HG03354 (cell line): Measurements from ENCODE around the gene IREB2.
"Not testable (repeated sequence)": the region's sequence is repeated elsewhere in the genome, so short reads cannot be mapped to it uniquely, and the experiment has no call there.

Source experiments
- ATAC-seq: cut with Tn5 transposase; IDR thresholded peaks from one replicate; pipeline ENCODE4 v1.9.1; 2021; ENCODE audit warnings: mild to moderate bottlenecking; ENCODE audit not compliant: unreplicated experiment, poor library complexity, severe bottlenecking

Gene IREB2

DNA sequence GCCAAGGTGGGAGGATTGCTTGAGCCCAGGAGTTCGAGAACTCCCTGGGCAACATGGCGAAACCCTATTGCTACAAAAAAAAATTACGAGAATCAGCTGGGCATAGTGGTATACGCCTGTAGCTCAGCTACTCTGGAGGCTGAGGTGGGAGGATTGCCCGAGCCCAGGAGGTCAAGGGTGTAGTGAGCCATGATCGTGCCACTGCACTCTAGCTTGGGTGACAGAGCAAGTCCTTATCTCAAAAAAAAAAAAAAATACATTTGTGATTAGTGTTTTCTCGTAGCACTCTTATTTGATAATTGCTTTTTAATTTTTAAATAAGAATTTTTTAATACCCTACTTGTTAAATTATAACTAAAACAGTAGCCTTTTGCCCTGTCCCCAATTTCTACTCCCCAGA lies 18.4 kb downstream of the IREB2 start:
- no peak for ATAC-seq

GRCh38 chr15:78457101-78457500 lies 19.1 kb downstream of the IREB2 start:
- ATAC-seq, result no peak

DNA sequence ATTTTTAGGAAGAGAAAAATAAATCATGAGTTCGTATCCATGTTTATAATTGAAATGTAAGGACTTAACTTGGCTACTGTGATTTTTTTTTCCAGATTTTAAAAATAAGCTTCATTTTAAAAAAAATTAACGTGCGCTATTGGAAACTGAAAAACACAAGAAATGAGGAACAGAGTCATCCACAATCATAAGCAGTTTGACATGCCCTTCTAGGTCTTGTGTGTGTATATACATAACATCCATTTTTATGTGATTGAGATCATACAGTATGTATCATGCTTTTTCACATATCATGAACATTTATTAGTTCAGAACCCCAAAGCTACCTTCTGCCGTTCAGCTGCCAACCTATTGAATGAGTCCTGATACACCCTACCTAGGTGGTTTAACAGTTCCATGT lies 22.7 kb downstream of the IREB2 start:
- no peak for ATAC-seq

GRCh38 chr15:78461171-78461888 lies 23.3 kb downstream of the IREB2 start:
- no peak for ATAC-seq

GRCh38 chr15:78469031-78469430 lies 31.0 kb downstream of the IREB2 start:
- ATAC-seq, result no peak

DNA sequence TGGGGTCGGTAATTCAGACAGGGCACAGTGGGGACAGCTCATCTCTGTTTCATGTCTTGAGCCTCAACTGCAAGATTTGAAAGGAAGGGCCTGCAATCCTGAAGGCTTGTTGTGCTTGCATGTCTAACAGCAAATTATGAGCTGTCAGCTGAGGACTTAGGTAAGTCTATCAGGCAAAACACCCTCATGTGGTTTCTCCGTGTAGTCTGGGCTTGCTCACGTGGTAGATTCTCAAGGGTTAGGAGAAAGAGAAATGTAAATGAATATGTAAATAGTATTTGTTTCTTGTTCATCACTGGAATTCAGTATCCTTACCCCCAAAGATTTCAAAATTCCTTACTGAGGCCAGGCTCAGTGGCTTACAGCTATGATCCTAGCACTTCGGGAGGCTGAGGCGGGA lies 39.3 kb downstream of the IREB2 start:
- ATAC-seq, result no peak

GRCh38 chr15:78479650-78480049 lies 41.6 kb downstream of the IREB2 start:
- ATAC-seq, result no peak

- no peak for ATAC-seq
These were observed 43.9 kb downstream of the IREB2 start for GRCh38 chr15:78481917-78482316.

DNA sequence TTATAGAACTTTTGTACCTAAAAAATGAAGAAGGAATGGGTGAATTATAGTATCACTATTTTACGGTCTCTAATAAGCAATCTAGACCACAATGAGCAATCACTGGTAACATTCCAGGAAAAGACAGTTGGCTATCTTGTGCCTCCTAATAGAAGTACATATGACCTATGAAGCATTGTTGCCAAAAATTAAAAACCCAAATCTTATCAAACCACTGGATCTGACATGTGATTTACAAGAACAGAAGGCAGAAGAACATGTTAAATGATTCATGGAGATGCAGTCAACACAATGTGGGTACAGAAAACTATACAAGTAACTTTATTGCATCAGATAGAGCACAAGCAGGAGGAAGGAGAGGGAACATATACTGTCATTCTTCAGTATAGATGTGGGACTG lies 54.9 kb downstream of the IREB2 start:
- no peak for ATAC-seq

GRCh38 chr15:78501857-78502256 lies 63.8 kb downstream of the IREB2 start:
- ATAC-seq, result no peak

GRCh38 chr15:78502641-78503040 lies 64.6 kb downstream of the IREB2 start:
- no peak for ATAC-seq

DNA sequence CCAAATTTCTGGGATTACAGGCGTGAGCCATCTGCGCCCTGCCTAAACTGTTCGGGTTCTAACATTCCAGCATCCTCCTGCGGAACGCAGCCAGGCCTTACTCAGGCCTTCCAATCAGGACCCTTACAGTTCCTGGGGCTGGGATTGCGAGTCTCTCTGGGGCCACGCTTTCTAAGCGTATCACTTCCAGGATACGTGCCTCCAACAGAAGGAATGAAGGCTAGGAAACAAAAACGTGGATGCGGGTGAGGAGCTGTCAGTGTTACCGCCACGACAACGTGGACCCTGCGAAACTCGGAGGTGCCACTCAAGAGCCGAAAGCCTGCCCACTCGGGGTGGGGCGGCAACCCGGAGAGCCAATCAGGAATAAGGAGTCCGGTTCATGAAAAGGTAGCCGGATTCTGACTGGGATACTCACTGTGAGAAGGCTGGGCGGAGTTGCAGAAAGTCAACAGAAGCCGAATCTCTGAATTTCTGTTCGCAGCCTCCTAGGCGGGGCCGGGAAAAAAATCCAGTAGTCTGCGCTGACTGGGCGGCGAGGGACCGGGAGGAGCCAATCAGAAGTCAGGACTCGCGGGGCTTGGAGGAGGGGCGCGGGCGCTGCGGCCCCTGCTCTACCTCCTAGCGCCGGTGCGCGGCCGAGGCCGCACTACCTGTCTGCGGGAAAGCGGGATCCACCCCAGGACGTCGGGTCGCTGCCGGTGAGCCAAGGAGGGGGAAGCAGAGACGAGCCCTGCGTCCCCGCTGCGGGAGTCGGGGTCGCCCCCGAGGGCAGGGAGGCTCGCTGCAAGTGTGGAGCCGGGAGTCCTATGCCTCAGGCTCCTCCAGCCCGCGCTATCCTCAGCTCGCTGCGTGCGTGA lies 69.2 kb downstream of the IREB2 start, which contains the start of gene HYKK:
HYKK (plus strand) TSS at position 607 of the 860 bp plus-strand sequence. CDS start 5,512 bp downstream, outside the sequence.
- peak; percentile 84 for ATAC-seq

GRCh38 chr15:78507831-78508160 lies 69.8 kb downstream of the IREB2 start:
- ATAC-seq, result peak; percentile 31

GRCh38 chr15:78508272-78508671 lies 70.3 kb downstream of the IREB2 start:
- ATAC-seq, result no peak

GRCh38 chr15:78509726-78510312 lies 71.8 kb downstream of the IREB2 start:
- no peak for ATAC-seq

DNA sequence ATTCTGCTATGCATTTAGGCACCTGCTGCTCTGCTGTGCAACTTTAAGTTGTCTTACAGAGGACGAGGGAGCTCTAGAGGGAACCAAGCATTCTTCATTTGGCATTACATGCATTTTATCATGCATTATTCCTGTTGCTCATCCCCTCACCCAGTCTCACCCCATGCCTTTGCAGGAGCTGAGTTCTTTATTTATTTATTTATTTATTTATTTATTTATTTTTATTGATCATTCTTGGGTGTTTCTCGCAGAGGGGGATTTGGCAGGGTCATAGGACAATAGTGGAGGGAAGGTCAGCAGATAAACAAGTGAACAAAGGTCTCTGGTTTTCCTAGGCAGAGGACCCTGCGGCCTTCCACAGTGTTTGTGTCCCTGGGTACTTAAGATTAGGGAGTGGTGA lies 82.0 kb downstream of the IREB2 start:
- ATAC-seq, result not testable (repeated sequence)

DNA sequence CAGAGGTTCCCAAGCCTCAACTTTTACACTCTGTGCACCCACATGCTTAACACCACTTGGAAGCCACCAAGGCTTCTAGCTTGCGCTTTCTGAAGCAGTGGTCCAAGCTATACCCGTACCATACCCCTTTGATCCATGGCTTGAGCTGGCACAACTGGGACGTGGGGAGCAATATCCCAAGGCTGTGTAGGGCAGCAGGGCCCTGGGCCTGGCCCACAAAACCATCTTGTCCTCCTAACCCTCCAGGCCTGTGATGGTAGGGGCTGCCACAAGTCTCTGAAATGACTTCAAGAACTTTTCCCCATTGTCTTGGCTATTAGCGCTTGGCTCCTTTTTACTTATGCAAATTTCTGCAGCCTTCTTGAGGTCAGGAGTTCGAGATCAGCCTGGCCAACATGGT lies 86.2 kb downstream of the IREB2 start:
- ATAC-seq, result no peak

DNA sequence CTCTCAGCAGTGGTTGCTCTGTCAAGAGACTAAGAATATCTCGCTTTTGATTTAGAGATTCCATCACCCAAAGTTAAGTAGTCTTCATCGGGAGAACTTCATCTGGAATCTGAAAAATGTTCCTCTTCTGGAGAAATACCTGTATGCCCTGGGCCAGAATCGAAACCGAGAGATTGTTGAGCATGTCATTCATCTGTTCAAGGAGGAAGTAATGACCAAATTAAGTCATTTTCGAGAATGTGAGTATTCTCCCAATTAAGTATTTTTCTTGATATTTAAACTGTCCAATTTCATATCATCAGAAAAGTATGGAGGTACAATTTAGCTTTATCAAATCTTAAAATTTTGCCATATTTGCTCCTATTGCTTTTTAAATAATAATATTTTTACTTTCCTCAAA lies 89.3 kb downstream of the IREB2 start:
- no peak for ATAC-seq

GRCh38 chr15:78533331-78533730 lies 95.3 kb downstream of the IREB2 start:
- ATAC-seq, result no peak

- ATAC-seq, result no peak
These were observed 98.1 kb downstream of the IREB2 start for GRCh38 chr15:78536134-78536533.
